ENCODE data around the gene ENO3. TPM values are rescaled to one million over a fixed set of nuclear protein-coding genes. Genes with fewer than 3 reads are reported as not detected.

ENO3 gene
- total RNA-seq, 1 experiment from 2014 or later: 1.7 TPM

DNA sequence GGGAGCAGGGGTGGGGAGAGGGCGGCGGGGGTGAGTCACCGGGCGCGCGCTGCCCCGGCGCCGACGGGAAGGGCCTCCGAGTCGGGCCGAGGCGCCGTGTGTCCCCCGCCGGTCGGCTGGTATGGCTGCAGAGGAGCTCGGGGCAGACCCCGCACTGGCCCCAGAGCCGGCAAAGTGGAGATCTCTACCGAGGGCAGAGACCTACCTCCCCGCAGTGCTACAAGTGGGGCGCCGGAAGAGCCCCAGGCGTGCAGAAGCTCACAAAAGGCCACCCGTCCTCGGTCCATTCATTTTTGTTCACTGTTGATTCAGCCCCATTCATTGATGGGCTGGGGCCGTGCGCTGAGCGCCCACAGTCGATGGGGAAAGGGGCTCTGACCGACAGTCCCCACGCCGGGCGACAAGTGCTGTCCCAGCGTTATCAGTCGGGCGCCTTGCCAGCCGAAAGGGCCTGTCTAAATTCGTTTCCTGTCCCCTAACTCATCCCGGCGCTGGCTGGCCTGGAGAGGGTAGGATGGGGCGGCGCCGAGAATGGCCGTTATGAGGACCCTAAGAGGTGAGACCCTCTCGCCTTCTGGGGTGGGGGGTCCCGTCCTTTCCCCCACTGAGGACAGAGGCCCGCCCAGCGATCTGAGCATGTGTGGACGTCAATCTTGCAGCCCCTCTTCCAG lies 709 bp upstream of the ENO3 start:
- no peak for DNase-seq (ENCODE audit: low spot score)

DNA sequence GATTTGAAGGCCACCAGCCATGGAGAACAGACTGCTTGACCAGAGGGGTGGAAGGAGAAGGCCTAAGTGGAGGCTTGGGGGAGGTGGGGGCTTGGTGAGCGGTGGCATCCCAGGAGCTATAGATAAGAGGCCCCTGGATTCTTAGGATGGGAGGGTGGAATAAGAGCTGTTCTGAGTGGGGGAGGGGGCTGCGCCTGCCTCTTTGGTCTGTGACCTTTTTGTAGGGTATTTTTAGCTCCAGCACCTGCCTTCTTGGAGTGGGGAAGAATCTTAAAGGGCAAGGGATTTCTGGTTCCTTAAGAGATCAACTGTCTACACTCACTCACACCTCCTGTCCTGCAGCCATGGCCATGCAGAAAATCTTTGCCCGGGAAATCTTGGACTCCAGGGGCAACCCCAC lies 567 bp downstream of the ENO3 start:
- DNase-seq (ENCODE audit: low spot score): no peak

GRCh38 chr17:4953451-4953961 lies 2.6 kb downstream of the ENO3 start:
- DNase-seq (ENCODE audit: low spot score): no peak

DNA sequence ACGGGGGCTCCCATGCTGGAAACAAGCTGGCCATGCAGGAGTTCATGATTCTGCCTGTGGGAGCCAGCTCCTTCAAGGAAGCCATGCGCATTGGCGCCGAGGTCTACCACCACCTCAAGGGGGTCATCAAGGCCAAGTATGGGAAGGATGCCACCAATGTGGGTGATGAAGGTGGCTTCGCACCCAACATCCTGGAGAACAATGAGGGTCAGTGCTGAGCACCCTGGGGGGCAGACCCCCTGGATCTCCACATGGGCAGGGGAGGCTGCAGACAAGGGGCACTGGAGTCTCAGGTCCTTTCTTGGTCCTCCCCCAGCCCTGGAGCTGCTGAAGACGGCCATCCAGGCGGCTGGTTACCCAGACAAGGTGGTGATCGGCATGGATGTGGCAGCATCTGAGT lies 4.2 kb downstream of the ENO3 start:
- DNase-seq (ENCODE audit: low spot score): no peak

GRCh38 chr17:4956493-4957061 lies 5.7 kb downstream of the ENO3 start:
- no peak for DNase-seq (ENCODE audit: low spot score)

- DNase-seq (ENCODE audit: low spot score): no peak
Observed at GRCh38 chr17:4958102-4958501, 7.2 kb downstream of the ENO3 start.

DNA sequence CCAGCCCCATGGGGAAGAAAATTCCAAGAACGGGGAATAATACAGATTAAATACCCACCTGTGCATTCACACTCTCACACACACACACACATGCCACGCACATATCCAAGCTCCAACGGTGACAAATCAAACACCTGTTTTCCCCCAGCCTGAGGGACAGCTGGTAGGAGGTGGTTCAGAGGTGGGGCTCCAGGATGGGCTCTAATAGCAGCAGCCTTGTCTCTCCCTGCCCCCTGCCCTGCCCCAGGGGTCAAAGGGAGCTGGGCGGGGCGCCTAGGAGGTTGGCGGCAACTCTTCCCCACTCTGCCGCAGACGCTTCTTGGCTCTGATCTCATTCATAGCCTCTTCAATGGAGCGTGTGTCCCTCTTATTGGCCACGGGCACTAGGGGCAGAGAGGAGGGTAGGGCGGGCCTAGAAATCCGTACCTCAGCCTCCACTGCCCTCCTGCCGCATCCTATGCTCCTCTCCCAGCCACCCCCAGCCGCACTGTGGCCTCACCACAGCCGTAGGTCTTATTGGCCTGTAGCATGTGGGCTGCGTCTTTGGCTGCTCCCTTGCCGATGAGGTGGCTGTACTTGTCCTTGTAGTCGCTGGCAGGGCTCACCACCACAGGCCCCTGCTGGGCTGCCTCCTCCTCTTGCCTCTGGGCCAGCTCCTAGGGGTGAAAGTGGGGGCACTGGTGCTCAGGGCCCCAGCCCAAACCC lies 8.5 kb downstream of the ENO3 start:
- DNase-seq (ENCODE audit: low spot score): no peak

DNA sequence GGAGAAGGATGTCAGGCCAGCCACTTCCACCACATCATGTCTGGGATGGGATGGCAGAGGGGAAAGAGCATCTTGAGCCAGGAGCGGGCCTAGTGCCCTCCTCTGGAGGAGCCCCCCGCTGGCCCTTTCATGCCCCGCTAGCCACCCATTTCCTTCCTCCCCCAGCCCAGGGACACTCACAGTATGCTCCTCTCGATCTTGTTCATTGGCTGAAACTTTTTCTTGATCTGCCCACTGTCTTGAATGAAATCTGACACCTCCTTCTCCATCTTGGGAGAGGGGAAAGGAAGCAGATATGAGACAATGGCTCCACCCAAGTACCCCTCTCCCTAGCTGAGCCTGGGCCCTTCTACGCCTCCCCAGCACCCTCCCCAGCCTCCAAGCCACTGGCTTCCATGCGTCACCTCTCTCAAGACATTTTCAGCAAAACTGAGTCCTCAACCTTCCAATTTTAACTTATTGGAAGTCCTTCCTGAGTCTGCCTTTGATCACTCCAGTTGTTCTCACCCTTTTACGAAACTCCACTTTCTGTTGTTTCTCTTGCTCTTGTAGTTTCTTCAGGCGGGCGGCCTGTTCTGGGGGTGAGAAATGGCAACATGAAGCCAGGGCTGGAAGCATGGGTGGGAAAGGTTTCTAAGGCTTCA lies 9.5 kb downstream of the ENO3 start:
- no peak for DNase-seq (ENCODE audit: low spot score)

DNA sequence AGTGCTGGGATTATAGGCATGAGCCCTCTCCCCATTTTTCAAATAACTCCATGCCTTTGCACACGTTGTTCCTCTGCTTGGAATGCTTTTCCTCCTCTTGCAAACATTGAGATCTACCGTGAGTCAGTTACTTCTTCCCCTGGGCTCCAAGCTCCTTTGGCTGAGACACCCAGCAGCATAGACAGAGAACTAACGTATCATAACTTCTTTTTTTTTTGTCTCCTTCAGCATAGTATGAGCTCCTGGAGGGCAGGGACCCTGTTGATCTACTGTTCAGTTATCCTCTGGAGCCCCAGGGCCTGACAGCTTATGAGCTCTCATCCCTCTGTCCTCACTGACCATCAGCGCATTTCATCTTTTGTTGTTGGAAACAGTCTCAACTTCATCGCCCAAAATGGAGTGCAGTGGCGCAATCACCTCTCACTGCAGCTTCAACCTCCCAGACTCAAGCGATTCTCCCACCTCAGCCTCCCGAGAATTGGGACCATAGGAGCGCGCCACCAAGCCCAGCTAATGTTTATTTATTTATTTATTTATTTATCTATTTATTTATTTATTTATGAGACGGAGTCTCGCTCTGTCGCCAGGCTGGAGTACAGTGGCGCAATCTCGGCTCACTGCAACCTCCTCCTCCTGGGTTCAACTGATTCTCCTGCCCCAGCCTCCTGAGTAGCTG lies 14.5 kb downstream of the ENO3 start:
- no peak for DNase-seq (ENCODE audit: low spot score)

DNA sequence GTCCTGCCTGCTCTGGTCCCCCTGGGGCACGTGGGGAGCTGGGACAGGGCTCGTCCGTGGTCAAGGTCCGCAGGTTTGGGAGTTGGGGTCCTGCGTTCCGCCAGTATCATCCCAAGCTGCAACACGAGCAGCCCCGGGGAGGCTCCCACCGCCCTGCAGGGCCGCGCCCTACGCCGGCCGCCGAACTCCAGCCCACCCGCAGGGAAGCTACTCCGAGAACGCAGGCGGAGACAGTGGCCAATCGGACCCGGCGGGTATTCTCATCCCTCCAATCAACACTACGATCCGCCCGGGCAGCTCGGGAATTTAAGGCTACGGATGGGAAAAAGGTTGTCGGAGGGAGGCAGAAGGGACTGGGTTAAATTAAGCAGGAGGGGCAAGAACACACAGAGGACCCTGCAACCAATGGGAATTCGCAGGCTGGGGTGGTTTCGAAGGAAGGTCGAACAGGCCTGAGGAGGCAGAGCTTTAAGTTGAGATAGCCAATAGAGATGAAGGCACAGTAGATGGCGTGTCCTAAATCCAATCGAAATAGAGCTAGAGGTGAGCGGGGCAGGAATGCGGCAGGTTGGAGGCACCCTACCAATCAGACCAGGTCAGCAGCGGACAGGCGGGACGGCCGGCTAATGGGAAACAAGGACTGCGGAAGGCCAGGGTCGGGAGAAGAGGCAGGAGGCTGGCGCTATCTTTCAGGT lies 16.1 kb downstream of the ENO3 start:
- DNase-seq (ENCODE audit: low spot score): peak; percentile 99

DNA sequence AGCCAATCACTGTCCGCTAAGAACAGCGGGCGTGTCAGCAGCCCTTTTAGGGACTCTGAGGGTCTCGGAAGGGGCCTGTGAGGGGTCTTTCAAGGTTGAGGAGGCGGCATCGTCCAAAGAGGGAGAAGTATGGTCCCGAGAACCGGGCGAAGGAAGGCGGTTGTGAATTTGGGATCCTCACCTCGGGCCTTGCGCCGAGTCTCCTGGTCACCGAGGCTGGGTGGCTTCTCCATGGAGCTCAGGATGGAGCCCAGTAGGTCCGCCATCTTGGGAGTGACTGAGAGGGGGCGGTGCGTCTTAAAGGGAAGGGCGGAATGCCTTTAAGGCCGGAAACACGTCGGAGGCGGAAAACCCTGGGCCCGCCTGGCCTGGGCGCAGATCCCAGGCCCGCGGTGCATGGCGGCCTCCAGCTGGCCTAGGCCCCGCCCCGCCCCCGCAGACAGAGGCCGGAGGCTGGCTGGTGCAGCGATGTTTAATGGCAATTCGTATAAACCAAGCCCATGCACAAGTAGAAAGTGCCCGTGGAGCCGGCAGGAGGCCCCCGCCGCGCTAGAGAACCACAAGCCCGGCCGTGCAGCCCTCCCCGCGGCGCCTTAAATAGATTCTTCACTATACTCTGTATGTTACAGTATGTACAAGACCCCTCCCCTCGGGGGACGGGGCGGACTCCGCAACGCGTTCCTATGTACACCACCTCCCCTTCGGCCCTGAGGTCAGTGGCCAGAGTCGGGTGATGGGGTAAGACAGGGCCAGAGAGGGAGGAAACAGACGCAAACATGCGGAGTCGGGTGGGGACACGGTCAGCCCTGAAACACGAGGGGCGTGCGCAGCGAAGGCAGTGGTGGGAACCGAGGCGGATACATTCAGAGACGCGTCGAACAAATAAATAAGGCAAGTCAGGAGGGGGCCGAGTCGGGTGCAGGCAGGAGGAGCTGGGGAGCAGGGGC lies 16.9 kb downstream of the ENO3 start, which contains the start of gene SPAG7:
TSS of gene SPAG7 (minus strand) at position 279 of the 947 bp plus-strand sequence. CDS start at position 266, 13 bp downstream.
- peak; percentile 82 for DNase-seq (ENCODE audit: low spot score)

GRCh38 chr17:4968486-4969046 lies 17.6 kb downstream of the ENO3 start:
- no peak for DNase-seq (ENCODE audit: low spot score)

DNA sequence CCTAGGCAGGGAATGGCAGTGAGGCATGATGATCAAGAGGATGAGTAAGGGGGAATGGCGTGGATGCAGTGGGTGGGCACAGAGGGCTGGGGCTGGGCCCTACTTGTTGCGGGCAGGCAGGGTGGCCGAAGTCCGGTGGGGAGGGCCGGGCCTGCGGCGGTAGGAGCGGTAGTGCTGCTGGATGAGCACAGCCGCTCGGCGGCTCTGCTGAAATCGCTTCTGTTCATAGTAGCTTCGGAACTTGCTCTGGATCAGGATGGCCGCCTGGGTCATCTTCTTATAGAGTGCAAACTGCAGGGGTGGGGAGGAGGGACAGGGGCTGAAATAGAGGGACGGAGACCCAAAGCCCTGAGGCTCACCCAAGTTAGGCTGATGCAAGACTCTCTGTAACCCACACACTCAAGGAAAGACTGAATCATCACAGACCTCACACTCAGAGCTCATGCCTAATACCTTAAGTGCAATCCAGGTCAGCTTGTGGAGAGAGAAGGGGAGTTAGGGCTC lies 18.2 kb downstream of the ENO3 start:
- no peak for DNase-seq (ENCODE audit: low spot score)

GRCh38 chr17:4969551-4970173 lies 18.7 kb downstream of the ENO3 start:
- no peak for DNase-seq (ENCODE audit: low spot score)

DNA sequence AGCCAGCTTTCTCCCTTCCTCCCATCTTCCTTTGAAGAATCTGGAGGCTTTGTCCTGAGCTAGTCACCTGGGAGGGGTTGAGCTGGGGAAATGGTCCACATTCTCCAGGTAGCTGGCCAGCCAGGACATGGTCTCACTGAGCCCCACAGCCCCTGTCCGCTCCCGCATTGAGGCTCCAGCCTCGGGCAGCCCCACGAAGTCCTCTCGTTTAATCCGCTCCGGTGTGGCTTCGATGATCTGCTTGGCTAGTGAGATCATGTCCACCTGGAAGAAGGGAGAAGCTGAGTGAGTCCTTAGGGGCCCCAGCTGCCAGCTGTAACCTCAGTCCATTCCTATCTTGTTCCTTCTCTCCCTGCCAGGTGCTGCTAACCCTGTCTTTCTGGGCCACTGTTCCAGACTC lies 19.4 kb downstream of the ENO3 start:
- no peak for DNase-seq (ENCODE audit: low spot score)

DNA sequence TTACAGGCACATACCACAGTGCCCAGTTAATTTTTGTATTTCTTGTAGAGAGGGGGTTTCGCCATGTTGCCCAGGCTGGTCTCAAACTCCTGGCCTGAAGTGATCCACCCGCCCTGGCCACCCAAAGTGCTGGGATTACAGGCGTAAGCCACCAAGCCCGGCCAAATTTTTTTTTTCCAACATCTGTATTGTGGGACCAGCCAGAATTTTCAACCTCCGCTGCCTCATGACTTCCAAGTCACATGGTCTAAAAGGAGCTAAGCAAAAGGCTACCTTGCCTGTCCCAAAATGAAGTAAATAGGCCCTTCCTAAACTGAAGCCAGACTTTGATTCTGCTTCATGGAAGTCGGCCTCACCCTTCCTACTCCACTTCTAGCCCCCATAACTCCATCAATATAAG lies 20.9 kb downstream of the ENO3 start:
- no peak for DNase-seq (ENCODE audit: low spot score)

DNA sequence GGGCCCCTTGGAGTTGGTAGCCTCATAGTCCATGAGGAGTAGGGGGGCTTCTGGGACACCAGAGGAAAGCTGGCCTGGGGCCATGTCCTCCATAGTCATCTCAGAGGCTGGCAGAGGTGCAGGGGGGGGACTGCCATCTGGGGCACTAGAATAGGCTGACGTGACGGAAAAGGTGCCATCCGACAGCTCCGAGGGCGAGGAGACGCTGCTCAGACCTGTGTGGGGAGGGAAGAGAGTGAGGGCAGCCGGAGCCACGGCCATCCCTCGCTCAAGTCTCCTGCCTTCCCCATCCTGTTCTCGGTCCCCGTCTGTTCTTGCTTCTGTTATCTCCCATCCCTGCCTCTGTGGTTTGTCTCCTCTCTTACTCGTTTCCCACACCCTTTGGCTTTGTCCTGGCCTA lies 21.4 kb downstream of the ENO3 start:
- DNase-seq (ENCODE audit: low spot score): no peak

DNA sequence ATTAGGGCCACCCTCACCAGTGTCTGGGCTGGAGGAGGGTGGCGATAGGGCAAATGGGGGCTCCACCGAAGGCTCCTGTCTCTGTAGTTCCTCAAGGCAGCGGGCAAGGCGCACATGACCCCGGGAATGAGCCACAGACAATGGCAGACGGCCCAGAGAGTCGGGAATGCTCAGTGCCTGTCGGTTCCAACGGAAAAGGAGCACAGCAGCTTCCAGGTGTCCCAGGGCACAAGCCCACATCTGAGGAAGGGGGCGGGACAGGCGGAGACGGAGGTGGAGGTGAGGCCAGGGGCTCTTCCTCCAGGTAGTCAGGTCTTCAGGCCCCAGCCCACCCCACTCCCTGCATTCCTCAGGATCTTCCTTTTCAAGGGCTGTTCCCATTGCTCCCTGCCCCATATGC lies 21.8 kb downstream of the ENO3 start:
- no peak for DNase-seq (ENCODE audit: low spot score)
